SK-N-SH (cell line): Measurements from ENCODE around the gene GGTLC1.

Source experiments
- POLR2AphosphoS5 ChIP-seq: IDR thresholded peaks from 2 replicates; pipeline ENCODE4 v1.6.1; 2012; ENCODE audit warnings: low read depth, low read length
- TF ChIP-seq, protein P1 (sequence below): fragments of 200-600 bp; sonication (generic); IDR thresholded peaks from 2 replicates; pipeline ENCODE4 v1.6.1; 2017; ENCODE audit warnings: antibody characterized with exemption, mild to moderate bottlenecking, moderate library complexity

DNA sequence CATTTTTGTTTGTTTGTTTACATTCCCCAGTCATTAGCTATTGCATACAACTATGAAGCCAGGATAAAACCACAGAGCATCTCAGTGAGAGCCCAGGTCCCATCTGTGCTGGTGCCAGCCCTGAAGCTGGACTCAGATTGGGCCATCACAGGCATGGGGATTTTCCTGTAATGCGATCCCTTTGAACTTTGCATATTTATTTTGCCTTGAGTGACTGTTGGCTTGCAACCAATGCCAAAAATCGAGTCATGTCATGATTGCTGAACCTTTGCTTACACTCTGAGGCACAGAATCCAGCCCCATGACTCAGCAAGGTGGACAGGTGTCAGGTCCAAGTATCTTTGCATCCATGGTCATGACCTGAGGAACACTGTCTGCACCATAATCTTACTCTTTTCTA lies 46.2 kb upstream of the GGTLC1 start:
- no peak for TF ChIP-seq POLR2AphosphoS5
- TF ChIP-seq, protein P1, sequence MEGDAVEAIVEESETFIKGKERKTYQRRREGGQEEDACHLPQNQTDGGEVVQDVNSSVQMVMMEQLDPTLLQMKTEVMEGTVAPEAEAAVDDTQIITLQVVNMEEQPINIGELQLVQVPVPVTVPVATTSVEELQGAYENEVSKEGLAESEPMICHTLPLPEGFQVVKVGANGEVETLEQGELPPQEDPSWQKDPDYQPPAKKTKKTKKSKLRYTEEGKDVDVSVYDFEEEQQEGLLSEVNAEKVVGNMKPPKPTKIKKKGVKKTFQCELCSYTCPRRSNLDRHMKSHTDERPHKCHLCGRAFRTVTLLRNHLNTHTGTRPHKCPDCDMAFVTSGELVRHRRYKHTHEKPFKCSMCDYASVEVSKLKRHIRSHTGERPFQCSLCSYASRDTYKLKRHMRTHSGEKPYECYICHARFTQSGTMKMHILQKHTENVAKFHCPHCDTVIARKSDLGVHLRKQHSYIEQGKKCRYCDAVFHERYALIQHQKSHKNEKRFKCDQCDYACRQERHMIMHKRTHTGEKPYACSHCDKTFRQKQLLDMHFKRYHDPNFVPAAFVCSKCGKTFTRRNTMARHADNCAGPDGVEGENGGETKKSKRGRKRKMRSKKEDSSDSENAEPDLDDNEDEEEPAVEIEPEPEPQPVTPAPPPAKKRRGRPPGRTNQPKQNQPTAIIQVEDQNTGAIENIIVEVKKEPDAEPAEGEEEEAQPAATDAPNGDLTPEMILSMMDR = no peak
